IPS DF 4.7 (cell line): ENCODE data around the gene PLEKHG3.
"Not testable (repeated sequence)": the region's sequence is repeated elsewhere in the genome, so short reads cannot be mapped to it uniquely, and the experiment has no call there.

Experiments
- DNase-seq: peaks from one replicate; pipeline ENCODE4 v3.0.0-alpha.2; 2013; ENCODE audit warnings: low spot score; ENCODE audit errors: extremely low read depth

Gene PLEKHG3

GRCh38 chr14:64704143-64704742, at the start of gene PLEKHG3:
Gene PLEKHG3, plus strand, starts transcription at chr14:64704424. Its CDS starts 23,208 bp downstream, at chr14:64727632.
- no peak for DNase-seq

GRCh38 chr14:64654901-64655300, 49.3 kb upstream of the PLEKHG3 start:
- DNase-seq: no peak

- DNase-seq: no peak
These were observed 47.2 kb upstream of the PLEKHG3 start for GRCh38 chr14:64656986-64657385.

- DNase-seq: no peak
These were observed 46.0 kb upstream of the PLEKHG3 start for GRCh38 chr14:64658201-64658600.

- not testable (repeated sequence) for DNase-seq
These were observed 45.4 kb upstream of the PLEKHG3 start for GRCh38 chr14:64658700-64659264.

GRCh38 chr14:64659366-64659765, 44.9 kb upstream of the PLEKHG3 start:
- DNase-seq: no peak

- DNase-seq: no peak
These were observed 41.0 kb upstream of the PLEKHG3 start for GRCh38 chr14:64663174-64663573.

GRCh38 chr14:64671591-64671990, 32.6 kb upstream of the PLEKHG3 start:
- DNase-seq: no peak

- DNase-seq: no peak
These were observed 30.9 kb upstream of the PLEKHG3 start for GRCh38 chr14:64673316-64673715.

GRCh38 chr14:64673748-64674147, 30.5 kb upstream of the PLEKHG3 start:
- no peak for DNase-seq

GRCh38 chr14:64674829-64675228, 29.4 kb upstream of the PLEKHG3 start:
- DNase-seq: no peak

- DNase-seq: no peak
These were observed 28.9 kb upstream of the PLEKHG3 start for GRCh38 chr14:64675312-64675711.

GRCh38 chr14:64676410-64677008, 27.7 kb upstream of the PLEKHG3 start:
- DNase-seq: no peak

GRCh38 chr14:64680013-64680713, 24.1 kb upstream of the PLEKHG3 start:
- DNase-seq: no peak

GRCh38 chr14:64680714-64681065, 23.5 kb upstream of the PLEKHG3 start:
- no peak for DNase-seq

GRCh38 chr14:64681796-64682710, 22.2 kb upstream of the PLEKHG3 start:
- no peak for DNase-seq

- DNase-seq: no peak
These were observed 21.4 kb upstream of the PLEKHG3 start for GRCh38 chr14:64682843-64683242.

GRCh38 chr14:64683264-64683663, 21.0 kb upstream of the PLEKHG3 start:
- DNase-seq: no peak

GRCh38 chr14:64684091-64684490, 20.1 kb upstream of the PLEKHG3 start:
- DNase-seq: no peak

- DNase-seq: no peak
These were observed 18.6 kb upstream of the PLEKHG3 start for GRCh38 chr14:64685371-64686281.

GRCh38 chr14:64686282-64686615, 18.0 kb upstream of the PLEKHG3 start:
- DNase-seq: no peak
